ENCODE measurements around the gene LRRC71. TPM values are rescaled to one million over a fixed set of nuclear protein-coding genes. Genes with fewer than 3 reads are reported as not detected.

LRRC71 gene
- total and polyA plus RNA-seq, 2 of the 8 experiments (the other 6 are each of a cell fraction or from before 2014, with no cell fraction given) = 0.05 TPM; not detected in 1

DNA sequence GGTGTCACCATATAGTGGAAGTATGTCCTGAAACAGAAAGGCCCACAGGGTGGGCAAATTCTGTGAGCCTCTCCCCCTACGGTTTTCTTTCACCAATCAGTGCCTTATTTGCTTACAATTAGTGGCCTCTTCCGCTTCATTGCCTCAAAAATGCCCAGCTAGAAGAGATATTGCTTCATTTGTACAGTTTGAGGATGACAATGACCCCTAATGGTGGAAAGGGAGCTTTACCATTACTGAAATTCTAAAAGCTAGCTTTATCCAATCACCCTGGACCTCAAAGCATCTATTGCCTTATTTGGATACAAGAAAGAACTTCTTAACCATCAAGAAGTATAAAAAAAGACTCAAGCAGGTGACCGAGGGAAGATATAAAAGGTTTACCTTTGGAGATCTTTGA lies 49.6 kb downstream of the LRRC71 start:
- POLR2A ChIA-PET (ENCODE audit: partially characterized antibody) = interaction anchor here (0.6 to 1.1 kb wide), 2 partner anchors 11 to 30 kb away, joined by 4 to 5 read pairs; no protein-coding TSS in a partner anchor
- FAIRE-seq = no peak

More for the DNA sequence above, 49.6 kb downstream of the LRRC71 start:
- Histone ChIP-seq H3K79me1 (ENCODE audit: low read depth, low read length) (no peaks in the 10 kb centered on the region), H3K18ac (ENCODE audit: extremely low read depth, low read length) (no peak overlapping the region), H4K91ac (replicated peaks; ENCODE audit: insufficient read length, low read length) (no peak overlapping the region), H2BK20ac (ENCODE audit: low read length) (no peak overlapping the region), H3K4me3 (ENCODE audit: extremely low read depth in 1 of 4, insufficient read depth in 2 of 4, low read depth in 3 of 4, low read length in 4 of 4) (no peak overlapping the region), H3K4ac (replicated peaks; ENCODE audit: insufficient read length, low read depth, low read length) (no peak overlapping the region), H4K20me1 (replicated peaks in 1 of 2; ENCODE audit: control insufficient read depth in 1 of 2, insufficient read depth in 2 of 2, low read length in 2 of 2) (no peaks in the 10 kb centered on the region), H4K8ac (ENCODE audit: extremely low read depth, insufficient read depth, low read length) (no peak overlapping the region), H3K79me2 (ENCODE audit: control insufficient read depth in 1 of 2, insufficient read depth in 2 of 2, low read length in 2 of 2) (no peaks in the 10 kb centered on the region), H3K27me3 (replicated peaks in 1 of 4; ENCODE audit: control insufficient read depth in 3 of 4, extremely low read depth in 1 of 4, insufficient read depth in 3 of 4, low read length in 3 of 4) (no peaks in the 10 kb centered on the region), H3K4me2 (ENCODE audit: insufficient read depth in 1 of 2, low read depth in 2 of 2, low read length in 2 of 2) (no peak overlapping the region), H4K5ac (ENCODE audit: insufficient read length, low read depth, low read length) (no peak overlapping the region), H2BK12ac (ENCODE audit: low read depth, low read length) (no peak overlapping the region), H3K23me2 (ENCODE audit: low read depth, low read length) (no peaks in the 10 kb centered on the region), H3K9ac (replicated peaks in 1 of 4; ENCODE audit: extremely low read depth in 1 of 4, low read depth in 3 of 4, low read length in 3 of 4) (no peak overlapping the region), H2BK5ac (ENCODE audit: low read depth, low read length) (no peak overlapping the region), H2AFZ (ENCODE audit: low read length) (no peak overlapping the region), H2AK5ac (ENCODE audit: low read depth, low read length) (no peak overlapping the region), H3K27ac (ENCODE audit: low read depth, low read length) (no peak overlapping the region), H3K23ac (ENCODE audit: insufficient read length) (no peak overlapping the region), H3K36me3 (ENCODE audit: control insufficient read depth in 2 of 4, insufficient read depth in 4 of 4, low read length in 3 of 4) (peaks cover 0 to 39% (median 12%) of the 10 kb centered on the region in 4 experiments; a peak in 6 of 8 replicates), H2BK15ac (ENCODE audit: low read length) (no peak overlapping the region), H3K4me1 (replicated peaks in 1 of 4; ENCODE audit: control insufficient read depth in 3 of 4, insufficient read depth in 4 of 4, low read length in 3 of 4) (peaks cover 0 to 3% (median 0%) of the 10 kb centered on the region in 4 experiments; a peak in 2 of 7 replicates), H3K14ac (ENCODE audit: insufficient read length) (no peak overlapping the region), H2BK120ac (replicated peaks; ENCODE audit: low read depth, low read length) (no peak overlapping the region), H3K56ac (replicated peaks; ENCODE audit: insufficient read length, low read depth, low read length) (no peak overlapping the region), H3K9me3 (ENCODE audit: insufficient read depth in 2 of 2, low read depth in 1 of 2, low read length in 1 of 2) (no peaks in the 10 kb centered on the region)
- DNase-seq (ENCODE audit: low read depth in 1 of 2, low spot score in 2 of 2) = no peak
- CTCF ChIA-PET (ENCODE audit: partially characterized antibody) = interaction anchor here (0.6 to 2.4 kb wide), 23 partner anchors 9 to 290 kb away, joined by 3 to 26 read pairs (median 5); partner anchors contain the start of gene NTRK1
- TF ChIP-seq KDM5A (IDR thresholded peaks at IDR 0.05; ENCODE audit: low read length) (no peak), SRF (IDR thresholded peaks at IDR 0.05; ENCODE audit: low read depth, low read length) (peak; percentile 67; the same call in 1 of the 2 replicates), BACH1 (IDR thresholded peaks at IDR 0.05; ENCODE audit: low read length) (no peak), CEBPB (IDR thresholded peaks at IDR 0.05; ENCODE audit: low read depth, low read length) (no peak), SIRT6 (IDR thresholded peaks at IDR 0.05; ENCODE audit: low read length) (no peak), JUND (IDR thresholded peaks at IDR 0.05; ENCODE audit: low read length) (no peak), GTF2F1 (IDR thresholded peaks at IDR 0.05; ENCODE audit: borderline replicate concordance, low read depth, low read length) (no peak)
- TF ChIP-seq, protein P1, sequence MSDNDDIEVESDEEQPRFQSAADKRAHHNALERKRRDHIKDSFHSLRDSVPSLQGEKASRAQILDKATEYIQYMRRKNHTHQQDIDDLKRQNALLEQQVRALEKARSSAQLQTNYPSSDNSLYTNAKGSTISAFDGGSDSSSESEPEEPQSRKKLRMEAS (IDR thresholded peaks at IDR 0.05) = no peak
- TF ChIP-seq, protein P2, sequence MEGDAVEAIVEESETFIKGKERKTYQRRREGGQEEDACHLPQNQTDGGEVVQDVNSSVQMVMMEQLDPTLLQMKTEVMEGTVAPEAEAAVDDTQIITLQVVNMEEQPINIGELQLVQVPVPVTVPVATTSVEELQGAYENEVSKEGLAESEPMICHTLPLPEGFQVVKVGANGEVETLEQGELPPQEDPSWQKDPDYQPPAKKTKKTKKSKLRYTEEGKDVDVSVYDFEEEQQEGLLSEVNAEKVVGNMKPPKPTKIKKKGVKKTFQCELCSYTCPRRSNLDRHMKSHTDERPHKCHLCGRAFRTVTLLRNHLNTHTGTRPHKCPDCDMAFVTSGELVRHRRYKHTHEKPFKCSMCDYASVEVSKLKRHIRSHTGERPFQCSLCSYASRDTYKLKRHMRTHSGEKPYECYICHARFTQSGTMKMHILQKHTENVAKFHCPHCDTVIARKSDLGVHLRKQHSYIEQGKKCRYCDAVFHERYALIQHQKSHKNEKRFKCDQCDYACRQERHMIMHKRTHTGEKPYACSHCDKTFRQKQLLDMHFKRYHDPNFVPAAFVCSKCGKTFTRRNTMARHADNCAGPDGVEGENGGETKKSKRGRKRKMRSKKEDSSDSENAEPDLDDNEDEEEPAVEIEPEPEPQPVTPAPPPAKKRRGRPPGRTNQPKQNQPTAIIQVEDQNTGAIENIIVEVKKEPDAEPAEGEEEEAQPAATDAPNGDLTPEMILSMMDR (IDR thresholded peaks at IDR 0.05; ENCODE audit: control extremely low read depth in 1 of 3, insufficient read depth in 1 of 3, low read depth in 1 of 3, low read length in 3 of 3) = peak in 1 of 3 experiments; percentile 8; a peak in 1 of 4 replicates
- WGBS, 2 experiments (ENCODE audit: extremely low coverage in 1 of 2, insufficient coverage in 1 of 2, insufficient read length in 1 of 2, insufficient replicate concordance in 2 of 2, low coverage in 1 of 2, low lambda C conversion rate in 2 of 2, missing lambda C conversion rate in 1 of 2) = 86% methylated on average over 3 of the region's 3 CpGs; no CpG with 5 or more reads in 1 of the 2 experiments
